A549 (cell line): ENCODE measurements around the gene SCO2. TPM values are rescaled to one million over a fixed set of nuclear protein-coding genes. Genes with fewer than 3 reads are reported as not detected.

Experiments
- ATAC-seq, 2 experiments: fragments of 200-7000 bp in 1 of 2; fragments of >200 bp in 1 of 2; cut with Nextera tagmentation in 1 of 2; cut with Tn5 transposase in 1 of 2; 3 replicates each; pipeline versions ENCODE4 v1.8.0 to v1.9.1; 2018 to 2020; ENCODE audit warnings: mild to moderate bottlenecking in 1 of 2, moderate library complexity in 1 of 2
- CTCF ChIA-PET: fragments of 300-600 bp; sonication (Branson Sonifier 250); formaldehyde crosslinking; extraction: SDS; loops from one replicate; lab custom pipeline; 2021; ENCODE audit warnings: antibody characterized with exemption, inconsistent platforms; lab: Yijun Ruan, JAX
- POLR2A ChIA-PET: fragments of 350-600 bp; formaldehyde crosslinking; extraction: SDS; loops from one replicate; lab custom pipeline; 2021; ENCODE audit warnings: antibody characterized with exemption, inconsistent platforms; lab: Yijun Ruan, JAX
- DNase-seq, 2 experiments: peaks; one replicate each; pipeline versions ENCODE4 v3.0.0 to v3.0.0-alpha.2; 2011 to 2016; ENCODE audit warnings: low read depth in 1 of 2, low spot score in 1 of 2
- FAIRE-seq: peaks from 2 replicates; lab custom pipeline; 2011; peaks lifted over from hg19 to GRCh38; lab: Jason Lieb, UNC
- H3K27ac ChIP-seq, 2 experiments: fragments of >200 bp; sonication (Bioruptor Twin); formaldehyde crosslinking; 3 replicates each; pipeline ENCODE4 v1.5.1; 2016 to 2017
- H3K4me1 ChIP-seq: fragments of >200 bp; sonication (Bioruptor Twin); formaldehyde crosslinking; 3 replicates; pipeline ENCODE4 v1.6.1; 2016
- H3K4me2 ChIP-seq: fragments of >200 bp; sonication (Bioruptor Twin); formaldehyde crosslinking; 3 replicates; pipeline ENCODE4 v1.6.1; 2016
- H3K4me3 ChIP-seq: fragments of >200 bp; sonication (Bioruptor Twin); formaldehyde crosslinking; 3 replicates; pipeline ENCODE4 v1.5.1; 2016
- H3K9me3 ChIP-seq: fragments of >200 bp; sonication (Bioruptor Twin); formaldehyde crosslinking; 3 replicates; pipeline ENCODE4 v1.6.1; 2016
- ATOH8 ChIP-seq: fragments of 250-450 bp; sonication (Bioruptor Pico); IDR thresholded peaks from 2 replicates; pipeline ENCODE4 v1.5.0; 2020; ENCODE audit warnings: low read depth, mild to moderate bottlenecking, moderate library complexity
- BCL3 ChIP-seq: fragments of >200 bp; sonication (Bioruptor Twin); formaldehyde crosslinking; IDR thresholded peaks from 3 replicates; pipeline ENCODE4 v1.6.1; 2016
- BHLHE40 ChIP-seq: IDR thresholded peaks from 2 replicates; pipeline ENCODE4 v1.6.1; 2012; ENCODE audit warnings: low read depth, low read length, inconsistent platforms
- CEBPB ChIP-seq, 2 experiments: fragments of >200 bp in 1 of 2; sonication (Bioruptor Twin) in 1 of 2; formaldehyde crosslinking in 1 of 2; IDR thresholded peaks; 2 replicates each; pipeline ENCODE4 v1.6.1; 2012 to 2016
- CHD2 ChIP-seq: fragments of 150-350 bp; IDR thresholded peaks from 2 replicates; pipeline ENCODE4 v1.6.1; 2014; ENCODE audit warnings: low read length; ENCODE audit not compliant: partially characterized antibody
- CTCF ChIP-seq: fragments of >200 bp; sonication (Bioruptor Twin); formaldehyde crosslinking; IDR thresholded peaks from 3 replicates; pipeline ENCODE4 v1.5.1; 2016
- E2F6 ChIP-seq: IDR thresholded peaks from 2 replicates; pipeline ENCODE4 v1.6.1; 2012; ENCODE audit warnings: low read depth, borderline replicate concordance
- EHMT2 ChIP-seq: fragments of 200-600 bp; sonication (generic); IDR thresholded peaks from 2 replicates; pipeline ENCODE4 v1.6.1; 2016; ENCODE audit warnings: antibody characterized with exemption, low read depth, mild to moderate bottlenecking, moderate library complexity
- EP300 ChIP-seq, 2 experiments: fragments of >200 bp; sonication (Bioruptor Twin); formaldehyde crosslinking; IDR thresholded peaks; 2 replicates in 1 of 2; 3 replicates in 1 of 2; pipeline ENCODE4 v1.6.1; 2016 to 2017
- FOSL2 ChIP-seq, 2 experiments: fragments of 450-650 bp in 1 of 2; fragments of >200 bp in 1 of 2; sonication (Bioruptor Twin) in 1 of 2; formaldehyde crosslinking; IDR thresholded peaks; 2 replicates each; pipeline versions ENCODE4 v1.5.0 to v1.6.1; 2016 to 2020; ENCODE audit warnings: mild to moderate bottlenecking in 1 of 2, moderate library complexity in 1 of 2
- HES2 ChIP-seq: fragments of >200 bp; sonication (Bioruptor Twin); formaldehyde crosslinking; IDR thresholded peaks from 2 replicates; pipeline ENCODE4 v1.6.1; 2016
- HOXA7 ChIP-seq: fragments of 250-450 bp; sonication (Bioruptor Pico); IDR thresholded peaks from 2 replicates; pipeline ENCODE4 v1.5.0; 2020; ENCODE audit warnings: mild to moderate bottlenecking, moderate library complexity
- HOXB5 ChIP-seq: fragments of 250-450 bp; sonication (Bioruptor Pico); IDR thresholded peaks from 2 replicates; pipeline ENCODE4 v1.5.0; 2020; ENCODE audit warnings: mild to moderate bottlenecking, moderate library complexity
- MYC ChIP-seq: IDR thresholded peaks from 2 replicates; pipeline ENCODE4 v1.6.1; 2012; ENCODE audit warnings: mild to moderate bottlenecking, inconsistent platforms, low read length, improper control_type of control experiment, borderline replicate concordance
- NFE2L2 ChIP-seq: fragments of 150-350 bp; conservative IDR thresholded peaks from 2 replicates; pipeline ENCODE4 v1.6.1; 2014; ENCODE audit warnings: low read length
- NPAS2 ChIP-seq: fragments of 250-450 bp; sonication (Bioruptor Pico); IDR thresholded peaks from 2 replicates; pipeline ENCODE4 v1.8.0; 2022; ENCODE audit warnings: mild to moderate bottlenecking, moderate library complexity, borderline replicate concordance
- PHF8 ChIP-seq: fragments of 200-600 bp; sonication (generic); IDR thresholded peaks from 2 replicates; pipeline ENCODE4 v1.6.1; 2016; ENCODE audit warnings: low read depth, mild to moderate bottlenecking, antibody characterized with exemption, moderate library complexity, borderline replicate concordance
- POLR2A ChIP-seq: IDR thresholded peaks from 2 replicates; pipeline ENCODE4 v1.6.1; 2012; ENCODE audit warnings: mild to moderate bottlenecking, low read length
- POLR2AphosphoS2 ChIP-seq: conservative IDR thresholded peaks from 2 replicates; pipeline ENCODE4 v1.6.1; 2012; ENCODE audit warnings: low read length, improper control_type of control experiment, inconsistent platforms
- RAD21 ChIP-seq, 2 experiments: fragments of >200 bp in 1 of 2; sonication (Bioruptor Twin) in 1 of 2; formaldehyde crosslinking in 1 of 2; IDR thresholded peaks in 1 of 2; conservative IDR thresholded peaks in 1 of 2; 2 replicates in 1 of 2; 3 replicates in 1 of 2; pipeline ENCODE4 v1.6.1; 2012 to 2018; ENCODE audit warnings: inconsistent platforms in 1 of 2
- RARB ChIP-seq: fragments of 250-450 bp; sonication (Bioruptor Pico); IDR thresholded peaks from 2 replicates; pipeline ENCODE4 v1.8.0; 2021; ENCODE audit warnings: mild to moderate bottlenecking, moderate library complexity
- RCOR1 ChIP-seq: fragments of 150-350 bp; IDR thresholded peaks from 2 replicates; pipeline ENCODE4 v1.6.1; 2014; ENCODE audit warnings: antibody characterized with exemption, low read length, low read depth
- RNF2 ChIP-seq: fragments of 200-600 bp; sonication (generic); IDR thresholded peaks from 2 replicates; pipeline ENCODE4 v1.6.1; 2016; ENCODE audit warnings: low read depth, mild to moderate bottlenecking, antibody characterized with exemption, moderate library complexity, borderline replicate concordance
- TP53 ChIP-seq: fragments of 250-450 bp; sonication (Bioruptor Pico); IDR thresholded peaks from 2 replicates; pipeline ENCODE4 v1.5.0; 2021; ENCODE audit warnings: mild to moderate bottlenecking, moderate library complexity
- ZC3H11A ChIP-seq: fragments of 450-650 bp; IDR thresholded peaks from 2 replicates; pipeline ENCODE4 v1.6.1; 2014; ENCODE audit warnings: antibody characterized with exemption, mild to moderate bottlenecking
- ZFP36 ChIP-seq: fragments of 450-650 bp; IDR thresholded peaks from 2 replicates; pipeline ENCODE4 v1.6.1; 2014; ENCODE audit warnings: borderline replicate concordance; ENCODE audit not compliant: partially characterized antibody
- ZNF302 ChIP-seq: fragments of 250-450 bp; sonication (Bioruptor Pico); IDR thresholded peaks from 2 replicates; pipeline ENCODE4 v1.9.0; 2021; ENCODE audit warnings: inconsistent platforms, mild to moderate bottlenecking, moderate library complexity
- ZSCAN20 ChIP-seq: fragments of 250-450 bp; sonication (Bioruptor Pico); IDR thresholded peaks from 2 replicates; pipeline ENCODE4 v1.8.0; 2022; ENCODE audit warnings: mild to moderate bottlenecking, moderate library complexity
- WGBS: methylation state at CpG from one replicate; pipeline ENCODE4 v1.1.6; 2017; ENCODE audit errors: missing lambda C conversion rate; 5-methylcytosine and 5-hydroxymethylcytosine counted together
- polyA plus RNA-seq, 4 experiments: library from polyadenylated mRNA; depleted of rRNA in 3 of 4; stranded (reverse); fragments of >200 nt; fragmentation: RNase III in 1 of 4; extraction: RNeasy Plus Mini Kit Qiagen cat#74134 plus additional on column Dnase treatment in 1 of 4; gene quantifications; 2 replicates in 3 of 4; 3 replicates in 1 of 4; pipeline ENCODE4 v1.2.3, GENCODE V29; 2011 to 2017

Gene SCO2
- polyA plus RNA-seq, 2 of the 4 experiments (the other 2 are of a cell fraction), result 0.37 to 1.7 TPM

GRCh38 chr22:50479721-50480120 is 45.7 kb downstream of the SCO2 start (continued):
- no peak for TF ChIP-seq CTCF
- no peak for TF ChIP-seq PHF8
- TF ChIP-seq MYC, result no peak
- no peak for TF ChIP-seq NPAS2 (CRISPR knock-in tag)
- no peak for TF ChIP-seq EP300 (IDR thresholded peaks at IDR 0.05)
- no peak for TF ChIP-seq ZSCAN20
- TF ChIP-seq NFE2L2, result no peak

- peaks cover 9% of the 10 kb centered on the region; the same call in 1 of the 3 replicates for H3K4me1 ChIP-seq
- no peak overlapping the region for H3K4me3 ChIP-seq
- H3K9me3 ChIP-seq, result no peaks in the 10 kb centered on the region
- ChIA-PET POLR2A (no interaction called here), CTCF (no interaction called here)
- H3K27ac ChIP-seq, result no peak overlapping the region
- no peak for FAIRE-seq
- 89% methylated on average over 8 of the region's 12 CpGs for WGBS
- ATAC-seq, result no peak
- H3K4me2 ChIP-seq, result no peak overlapping the region
- TF ChIP-seq HOXA7 (CRISPR knock-in tag) (no peak), ZNF302 (CRISPR knock-in tag) (no peak), E2F6 (no peak), CEBPB (IDR thresholded peaks at IDR 0.05) (no peak), POLR2A (no peak), BCL3 (no peak), NFE2L2 (no peak), RAD21 (conservative IDR thresholded peaks at IDR 0.05 in 1 of 2, IDR thresholded peaks at IDR 0.05 in 1 of 2) (no peak), POLR2AphosphoS2 (no peak)
- DNase-seq, result no peak
Observed at GRCh38 chr22:50477923-50478322, 47.5 kb downstream of the SCO2 start.

GRCh38 chr22:50476868-50477267 is 48.5 kb downstream of the SCO2 start:
- DNase-seq (no peak), ATAC-seq (no peak), FAIRE-seq (no peak)
- WGBS, result 81% methylated on average over 7 of the region's 7 CpGs
- H3K27ac ChIP-seq, result peak overlapping the region in 1 of 2 experiments; percentile 64; a peak in 3 of 6 replicates
- H3K9me3 ChIP-seq, result no peaks in the 10 kb centered on the region
- H3K4me2 ChIP-seq, result no peak overlapping the region
- CTCF ChIA-PET, result interaction anchor here (0.6 to 1.3 kb wide), 2 partner anchors 20 to 48 kb away, joined by 3 to 4 read pairs; partner anchors contain the start of gene SCO2
- POLR2A ChIA-PET, result no interaction called here
- H3K4me3 ChIP-seq, result no peak overlapping the region
- peaks cover 9% of the 10 kb centered on the region; the same call in 1 of the 3 replicates for H3K4me1 ChIP-seq
- TF ChIP-seq BHLHE40 (no peak), FOSL2 (IDR thresholded peaks at IDR 0.05) (no peak), FOSL2 (CRISPR knock-in tag; IDR thresholded peaks at IDR 0.05) (no peak), NPAS2 (CRISPR knock-in tag) (no peak), RAD21 (conservative IDR thresholded peaks at IDR 0.05 in 1 of 2, IDR thresholded peaks at IDR 0.05 in 1 of 2) (no peak), ATOH8 (CRISPR knock-in tag) (no peak), PHF8 (no peak), HOXB5 (CRISPR knock-in tag) (no peak), POLR2A (no peak), CTCF (no peak), ZFP36 (no peak), RARB (CRISPR knock-in tag) (no peak), RNF2 (no peak), RCOR1 (no peak), CHD2 (no peak), EHMT2 (no peak), HES2 (no peak), ZC3H11A (no peak), TP53 (CRISPR knock-in tag) (no peak), ZSCAN20 (no peak)
